ENCODE results near the gene YES1.

- TF ChIP-seq CTCF (IDR thresholded peaks at IDR 0.05; ENCODE audit: low read length): no peak
- TF ChIP-seq EZH2 (IDR thresholded peaks at IDR 0.05; ENCODE audit: borderline replicate concordance, low read length): no peak
These were observed 67.0 kb downstream of the YES1 start for GRCh38 chr18:744832-745597.
